SK-N-SH (cell line): ENCODE data around the gene FLRT1.

Experiments used
- CTCF ChIP-seq: fragments of 200-600 bp; sonication (generic); IDR thresholded peaks from 2 replicates; pipeline ENCODE4 v1.6.1; 2017; ENCODE audit warnings: antibody characterized with exemption, mild to moderate bottlenecking, moderate library complexity
- EZH2phosphoT487 ChIP-seq: fragments of 200-600 bp; sonication (generic); IDR thresholded peaks from 2 replicates; pipeline ENCODE4 v1.6.1; 2017; ENCODE audit warnings: low read depth, mixed run types, mild to moderate bottlenecking, antibody characterized with exemption, moderate library complexity, borderline replicate concordance
- FOSL2 ChIP-seq: IDR thresholded peaks from 2 replicates; pipeline ENCODE4 v1.4.0; 2012; ENCODE audit warnings: low read depth, mild to moderate bottlenecking, moderate library complexity, borderline replicate concordance
- MXI1 ChIP-seq: IDR thresholded peaks from 2 replicates; pipeline ENCODE4 v1.6.1; 2012; ENCODE audit warnings: mild to moderate bottlenecking, low read depth, low read length, improper control_type of control experiment
- TF ChIP-seq, protein P1 (sequence below): IDR thresholded peaks from 2 replicates; pipeline ENCODE4 v1.4.0; 2012; ENCODE audit warnings: low read depth

DNA sequence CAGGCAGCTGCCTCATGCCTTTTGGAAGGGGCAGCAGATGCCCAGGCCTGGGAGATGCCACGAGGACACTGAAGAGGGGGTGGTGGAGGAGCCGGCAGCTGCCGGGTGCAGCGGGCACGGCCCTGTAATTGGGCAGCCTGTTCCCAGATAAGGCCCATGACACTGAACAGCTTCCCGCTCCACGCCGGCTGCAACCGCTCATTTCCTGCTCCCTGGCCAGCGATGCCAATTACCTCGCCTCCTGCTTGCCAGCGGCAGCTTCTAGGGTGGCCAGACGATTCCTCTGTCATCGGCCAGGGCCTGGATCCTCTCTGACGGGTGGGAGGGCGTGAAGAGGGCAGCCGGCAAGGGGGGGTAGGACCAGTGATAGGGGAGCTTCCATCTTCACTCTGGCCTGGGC, 22.8 kb downstream of the FLRT1 start:
- TF ChIP-seq FOSL2, result no peak
- peak; percentile 88 for TF ChIP-seq MXI1
- TF ChIP-seq, protein P1, sequence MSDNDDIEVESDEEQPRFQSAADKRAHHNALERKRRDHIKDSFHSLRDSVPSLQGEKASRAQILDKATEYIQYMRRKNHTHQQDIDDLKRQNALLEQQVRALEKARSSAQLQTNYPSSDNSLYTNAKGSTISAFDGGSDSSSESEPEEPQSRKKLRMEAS, result no peak
- no peak for TF ChIP-seq CTCF
- TF ChIP-seq EZH2phosphoT487, result no peak
